IMR-90 (cell line): ENCODE results near the gene CDC42EP1. TPM values are rescaled to one million over a fixed set of nuclear protein-coding genes. Genes with fewer than 3 reads are reported as not detected.

Source experiments
- ATAC-seq: fragments of 200-7000 bp; cut with Tn5 transposase; 2 replicates; pipeline ENCODE4 v1.9.1; 2020; ENCODE audit warnings: low read depth, mild to moderate bottlenecking, moderate library complexity
- BruUV-seq: library from RNA; stranded (reverse); fragments of 400-500 nt; replicated peaks from 2 replicates; lab custom pipeline; 2021; lab: Mats Ljungman, UMichigan
- CTCF ChIA-PET: fragments of 300-600 bp; formaldehyde crosslinking; extraction: SDS; loops from one replicate; lab custom pipeline; 2021; ENCODE audit warnings: antibody characterized with exemption; lab: Yijun Ruan, JAX
- POLR2A ChIA-PET: fragments of 300-600 bp; sonication (Branson Sonifier 250); formaldehyde crosslinking; loops from one replicate; lab custom pipeline; 2022; ENCODE audit warnings: antibody characterized with exemption; ENCODE audit not compliant: unreplicated experiment; lab: Charles Lee
- DNase-seq: peaks from one replicate; pipeline ENCODE4 v3.0.0; 2013
- H2AFZ ChIP-seq: replicated peaks from 2 replicates; pipeline ENCODE3; 2013; ENCODE audit warnings: low read length, mild to moderate bottlenecking; ENCODE audit not compliant: poor library complexity
- H2AK5ac ChIP-seq: 2 replicates; pipeline ENCODE4 v1.6.1; 2013; ENCODE audit warnings: low read depth, low read length, inconsistent platforms
- H2AK9ac ChIP-seq: replicated peaks from 2 replicates; pipeline ENCODE3; 2013; ENCODE audit warnings: mild to moderate bottlenecking, low read depth, low read length, moderate library complexity; ENCODE audit not compliant: poor library complexity
- H2BK120ac ChIP-seq: 2 replicates; pipeline ENCODE4 v1.6.1; 2013; ENCODE audit warnings: low read depth, low read length, inconsistent platforms
- H2BK15ac ChIP-seq: 3 replicates; pipeline ENCODE4 v1.6.1; 2013; ENCODE audit warnings: low read depth, low read length, inconsistent platforms
- H2BK20ac ChIP-seq: 2 replicates; pipeline ENCODE4 v1.6.1; 2013; ENCODE audit warnings: low read depth, mild to moderate bottlenecking, inconsistent platforms, low read length, moderate library complexity
- H2BK5ac ChIP-seq: 2 replicates; pipeline ENCODE4 v1.6.1; 2013; ENCODE audit warnings: mild to moderate bottlenecking, low read depth, low read length, inconsistent platforms; ENCODE audit not compliant: poor library complexity, severe bottlenecking
- H3K14ac ChIP-seq: replicated peaks from 2 replicates; pipeline ENCODE4 v1.6.1; 2013; ENCODE audit warnings: low read depth, low read length, inconsistent platforms
- H3K18ac ChIP-seq: 2 replicates; pipeline ENCODE4 v1.6.1; 2013; ENCODE audit warnings: low read depth, low read length, control low read depth
- H3K23ac ChIP-seq: 2 replicates; pipeline ENCODE4 v1.6.1; 2013; ENCODE audit warnings: low read depth, low read length, inconsistent platforms
- H3K27ac ChIP-seq: 2 replicates; pipeline ENCODE4 v1.5.1; 2013; ENCODE audit warnings: mild to moderate bottlenecking, control low read depth, low read length; ENCODE audit not compliant: insufficient read depth
- H3K27me3 ChIP-seq: 2 replicates; pipeline ENCODE4 v1.6.1; 2013; ENCODE audit warnings: low read length; ENCODE audit not compliant: control insufficient read depth, insufficient read depth
- H3K36me3 ChIP-seq: 2 replicates; pipeline ENCODE4 v1.6.1; 2013; ENCODE audit warnings: low read length, mixed read lengths; ENCODE audit not compliant: control insufficient read depth, insufficient read depth
- H3K4ac ChIP-seq: 2 replicates; pipeline ENCODE4 v1.6.1; 2013; ENCODE audit warnings: low read depth, low read length, inconsistent platforms
- H3K4me1 ChIP-seq: 2 replicates; pipeline ENCODE4 v1.6.1; 2013; ENCODE audit warnings: low read length, mixed read lengths; ENCODE audit not compliant: control insufficient read depth, insufficient read depth
- H3K4me2 ChIP-seq: 2 replicates; pipeline ENCODE4 v1.6.1; 2013; ENCODE audit warnings: low read depth, mild to moderate bottlenecking, control low read depth, low read length, moderate library complexity
- H3K4me3 ChIP-seq: 2 replicates; pipeline ENCODE4 v1.5.1; 2013; ENCODE audit warnings: low read depth, mild to moderate bottlenecking, control low read depth, low read length, moderate library complexity; ENCODE audit not compliant: insufficient read depth
- H3K56ac ChIP-seq: 2 replicates; pipeline ENCODE4 v1.6.1; 2013; ENCODE audit warnings: low read length, inconsistent platforms; ENCODE audit not compliant: insufficient read depth; ENCODE audit errors: extremely low read depth
- H3K79me1 ChIP-seq, 2 experiments: 2 replicates each; pipeline ENCODE4 v1.6.1; 2013; ENCODE audit warnings: low read length in 2 of 2, inconsistent platforms in 1 of 2, low read depth in 1 of 2
- H3K9ac ChIP-seq: 2 replicates; pipeline ENCODE4 v1.6.1; 2013; ENCODE audit warnings: low read depth, low read length, control low read depth
- H3K9me1 ChIP-seq: 2 replicates; pipeline ENCODE4 v1.6.1; 2013; ENCODE audit warnings: low read length, inconsistent platforms; ENCODE audit not compliant: insufficient read depth
- H3K9me3 ChIP-seq: 2 replicates; pipeline ENCODE4 v1.6.1; 2013; ENCODE audit warnings: low read length; ENCODE audit not compliant: control insufficient read depth, insufficient read depth
- H4K20me1 ChIP-seq: 2 replicates; pipeline ENCODE4 v1.6.1; 2013; ENCODE audit warnings: low read length, inconsistent platforms; ENCODE audit not compliant: insufficient read depth
- H4K5ac ChIP-seq: 2 replicates; pipeline ENCODE4 v1.6.1; 2013; ENCODE audit warnings: mild to moderate bottlenecking, low read depth, low read length, control low read depth
- H4K8ac ChIP-seq, 2 experiments: 2 replicates each; pipeline ENCODE4 v1.6.1; 2013; ENCODE audit warnings: low read depth in 2 of 2, low read length in 2 of 2, control low read depth in 1 of 2, inconsistent platforms in 1 of 2
- H4K91ac ChIP-seq: 2 replicates; pipeline ENCODE4 v1.6.1; 2013; ENCODE audit warnings: low read depth, low read length, inconsistent platforms; ENCODE audit not compliant: insufficient read depth
- BHLHE40 ChIP-seq: fragments of 150-350 bp; IDR thresholded peaks from 2 replicates; pipeline ENCODE4 v1.6.1; 2016; ENCODE audit warnings: mild to moderate bottlenecking, low read depth, low read length
- CHD1 ChIP-seq: IDR thresholded peaks from 2 replicates; pipeline ENCODE4 v1.6.1; 2012; ENCODE audit warnings: low read depth, low read length, improper control_type of control experiment
- ELK1 ChIP-seq: fragments of 150-350 bp; IDR thresholded peaks from 2 replicates; pipeline ENCODE4 v1.6.1; 2016; ENCODE audit warnings: low read depth, mild to moderate bottlenecking, low read length, moderate library complexity, borderline replicate concordance
- FOS ChIP-seq: fragments of 150-350 bp; IDR thresholded peaks from 2 replicates; pipeline ENCODE4 v1.6.1; 2016; ENCODE audit warnings: low read depth, low read length
- MAFK ChIP-seq: IDR thresholded peaks from 2 replicates; pipeline ENCODE4 v1.6.1; 2012; ENCODE audit warnings: low read depth, low read length, improper control_type of control experiment
- MAZ ChIP-seq: IDR thresholded peaks from 2 replicates; pipeline ENCODE4 v1.6.1; 2012; ENCODE audit warnings: low read depth, mild to moderate bottlenecking, low read length, improper control_type of control experiment, moderate library complexity, borderline replicate concordance
- MXI1 ChIP-seq: IDR thresholded peaks from 2 replicates; pipeline ENCODE4 v1.6.1; 2012; ENCODE audit warnings: low read depth, mild to moderate bottlenecking, low read length, moderate library complexity, borderline replicate concordance
- POLR2A ChIP-seq: IDR thresholded peaks from 2 replicates; pipeline ENCODE4 v1.6.1; 2012; ENCODE audit warnings: mild to moderate bottlenecking, low read depth, low read length
- RAD21 ChIP-seq: IDR thresholded peaks from 2 replicates; pipeline ENCODE4 v1.6.1; 2012; ENCODE audit warnings: low read length, improper control_type of control experiment
- RFX5 ChIP-seq: IDR thresholded peaks from 2 replicates; pipeline ENCODE4 v1.8.0; 2012; ENCODE audit warnings: low read depth, mild to moderate bottlenecking, low read length, moderate library complexity
- SMC3 ChIP-seq: fragments of 150-350 bp; IDR thresholded peaks from 2 replicates; pipeline ENCODE4 v1.6.1; 2016; ENCODE audit warnings: low read depth, mild to moderate bottlenecking, antibody characterized with exemption, low read length, moderate library complexity
- WGBS, 2 experiments: methylation state at CpG; one replicate each; pipeline versions ENCODE4 v1.1.5 to v1.1.7; 2013; ENCODE audit warnings: missing lambda C conversion rate in 2 of 2; ENCODE audit not compliant: insufficient read length in 1 of 2; ENCODE audit errors: extremely low coverage in 2 of 2; 5-methylcytosine and 5-hydroxymethylcytosine counted together
- dilution Hi-C: fragments of 300-500 bp; cut with HindIII; formaldehyde crosslinking; loops from one replicate; pipeline ENCODE4 v1.14.3; 2018; ENCODE audit warnings: low sequenced_read_pairs; ENCODE audit not compliant: unreplicated experiment
- in situ Hi-C: fragments of 300-500 bp; cut with MboI; formaldehyde crosslinking; loops from 3 replicates; pipeline ENCODE4 v1.14.3; 2019; ENCODE audit warnings: low sequenced_read_pairs, inconsistent platforms, mixed read lengths
- intact Hi-C: fragments of 100-400 bp; cut with micrococcal nuclease; formaldehyde crosslinking; loops from 2 replicates; pipeline ENCODE4 v1.10.0; 2022
- polyA plus RNA-seq, 3 experiments: library from polyadenylated mRNA; depleted of rRNA; stranded (reverse); fragments of >200 nt; gene quantifications; 2 replicates each; pipeline ENCODE4 v1.2.3, GENCODE V29; 2012; ENCODE audit warnings: low replicate concordance in 1 of 3
- total RNA-seq: library from RNA; depleted of rRNA; stranded (reverse); fragments of >200 nt; gene quantifications from 2 replicates; pipeline ENCODE4 v1.2.3, GENCODE V29; 2012

The CDC42EP1 gene
- total and polyA plus RNA-seq, 2 of the 4 experiments (the other 2 are of a cell fraction) = 4.7 to 47.3 TPM

GRCh38 chr22:37518509-37519267, 41.6 kb upstream of the CDC42EP1 start:
- DNase-seq = no peak
- peak overlapping the region; percentile 12; the same call in 1 of the 2 replicates for H3K27ac ChIP-seq

More at GRCh38 chr22:37518509-37519267, 41.6 kb upstream of the CDC42EP1 start:
- CTCF ChIA-PET = no interaction called here
- Histone ChIP-seq H2BK20ac (no peak overlapping the region), H3K79me1 (peaks cover 6 to 15% of the 10 kb centered on the region in 2 experiments), H3K9ac (peak overlapping the region; percentile 57), H2AFZ (peak overlapping the region; percentile 90), H2BK120ac (peak overlapping the region; percentile 32), H4K91ac (peak overlapping the region; percentile 62), H3K14ac (peak overlapping the region; percentile 85), H3K4me1 (peaks cover 9% of the 10 kb centered on the region), H3K9me1 (peaks cover 2% of the 10 kb centered on the region; the same call in 1 of the 2 replicates), H4K8ac (peak overlapping the region; percentile 72 to 83; a peak in 3 of 4 replicates), H3K9me3 (no peaks in the 10 kb centered on the region), H3K4me2 (peak overlapping the region; percentile 86), H3K27me3 (no peaks in the 10 kb centered on the region), H4K20me1 (no peaks in the 10 kb centered on the region), H2BK15ac (peak overlapping the region; percentile 14; the same call in 1 of the 3 replicates), H2BK5ac (peak overlapping the region; percentile 55), H3K4me3 (peak overlapping the region; percentile 86), H3K36me3 (peaks cover 9% of the 10 kb centered on the region; the same call in 1 of the 2 replicates), H3K4ac (peak overlapping the region; percentile 58), H3K18ac (peak overlapping the region; percentile 42; the same call in 1 of the 2 replicates), H2AK9ac (peak overlapping the region; percentile 86), H2AK5ac (peak overlapping the region; percentile 59), H3K23ac (peak overlapping the region; percentile 58), H3K56ac (no peak overlapping the region), H4K5ac (peak overlapping the region; percentile 67)
- ATAC-seq = peak; percentile 58
- in situ Hi-C loops = no loop called here
- 20% methylated on average over 34 of the region's 63 CpGs; no CpG with 5 or more reads in 1 of the 2 experiments for WGBS, 2 experiments
- BruUV-seq = no TSS peak
- POLR2A ChIA-PET = no interaction called here
- TF ChIP-seq MXI1 = no peak
- no peak for TF ChIP-seq MAZ
- TF ChIP-seq FOS = no peak
- TF ChIP-seq ELK1 = no peak
- no peak for TF ChIP-seq POLR2A
- TF ChIP-seq SMC3 = no peak
- no peak for TF ChIP-seq CHD1
- no peak for TF ChIP-seq RAD21
- no peak for TF ChIP-seq MAFK
- TF ChIP-seq BHLHE40 = no peak
- no peak for TF ChIP-seq RFX5
- intact Hi-C loops = loop anchor here (1.0 kb wide), 2 partner anchors 31 to 46 kb away; no protein-coding TSS in a partner anchor
- dilution Hi-C loops = no loop called here
